Liver (tissue), 9 donors: Measurements from ENCODE around the gene CCBE1. TPM values are rescaled to one million over a fixed set of nuclear protein-coding genes. Genes with fewer than 3 reads are reported as not detected.

Experiments used
- DNase-seq: peaks from one replicate; pipeline ENCODE4 v3.0.0-alpha.2; 2017; ENCODE audit warnings: low spot score
- H3K27ac ChIP-seq, 2 donors: one replicate each; pipeline ENCODE4 v1.7.0; 2013; ENCODE audit warnings: inconsistent platforms in 2 of 2, low read length in 2 of 2, control low read depth in 1 of 2, low read depth in 1 of 2, mild to moderate bottlenecking in 1 of 2
- H3K27me3 ChIP-seq, 4 donors: one replicate each; pipeline versions ENCODE4 v1.6.1 to v1.7.0; 2013; ENCODE audit warnings: low read length in 3 of 4, inconsistent platforms in 1 of 4, mild to moderate bottlenecking in 1 of 4, moderate library complexity in 1 of 4; ENCODE audit not compliant: control insufficient read depth in 4 of 4, insufficient read depth in 4 of 4
- H3K36me3 ChIP-seq, 4 donors: one replicate each; pipeline versions ENCODE4 v1.6.1 to v1.7.0; 2013; ENCODE audit warnings: low read length in 3 of 4, mild to moderate bottlenecking in 3 of 4, low read depth in 1 of 4, moderate library complexity in 1 of 4; ENCODE audit not compliant: control insufficient read depth in 4 of 4, insufficient read depth in 3 of 4
- H3K4me1 ChIP-seq, 4 donors: one replicate each; pipeline versions ENCODE4 v1.6.1 to v1.7.0; 2013; ENCODE audit warnings: low read length in 3 of 4, mild to moderate bottlenecking in 3 of 4, moderate library complexity in 1 of 4; ENCODE audit not compliant: control insufficient read depth in 4 of 4, insufficient read depth in 4 of 4
- H3K4me3 ChIP-seq, 3 donors: one replicate each; pipeline versions ENCODE4 v1.6.1 to v1.7.0; 2013; ENCODE audit warnings: low read length in 3 of 3, control low read depth in 1 of 3, low read depth in 1 of 3, mild to moderate bottlenecking in 1 of 3
- H3K9ac ChIP-seq, 2 donors: one replicate each; pipeline ENCODE4 v1.7.0; 2013; ENCODE audit warnings: low read length in 2 of 2, mild to moderate bottlenecking in 2 of 2, moderate library complexity in 2 of 2, control low read depth in 1 of 2, low read depth in 1 of 2
- H3K9me3 ChIP-seq, 4 donors: one replicate each; pipeline versions ENCODE4 v1.6.1 to v1.7.0; 2013; ENCODE audit warnings: low read length in 3 of 4; ENCODE audit not compliant: control insufficient read depth in 4 of 4
- FOXA1 ChIP-seq: IDR thresholded peaks from 2 replicates; pipeline ENCODE4 v1.6.1; 2016; ENCODE audit warnings: antibody characterized with exemption
- FOXA2 ChIP-seq: IDR thresholded peaks from 2 replicates; pipeline ENCODE4 v1.6.1; 2016; ENCODE audit warnings: antibody characterized with exemption
- GABPA ChIP-seq, 2 donors: IDR thresholded peaks in 1 of 2; conservative IDR thresholded peaks in 1 of 2; 2 replicates each; pipeline ENCODE4 v1.6.1; 2016; ENCODE audit warnings: antibody characterized with exemption in 2 of 2, mild to moderate bottlenecking in 1 of 2, moderate library complexity in 1 of 2
- HNF4A ChIP-seq, 2 donors: conservative IDR thresholded peaks; 2 replicates each; pipeline ENCODE4 v1.6.1; 2016; ENCODE audit warnings: antibody characterized with exemption in 2 of 2, mild to moderate bottlenecking in 2 of 2
- HNF4G ChIP-seq: IDR thresholded peaks from 2 replicates; pipeline ENCODE4 v1.6.1; 2016; ENCODE audit warnings: antibody characterized with exemption
- MAX ChIP-seq: IDR thresholded peaks from 2 replicates; pipeline ENCODE4 v1.6.1; 2016; ENCODE audit warnings: antibody characterized with exemption
- NR2F2 ChIP-seq: IDR thresholded peaks from 2 replicates; pipeline ENCODE4 v1.6.1; 2016; ENCODE audit warnings: antibody characterized with exemption
- RXRA ChIP-seq, 2 donors: IDR thresholded peaks; 2 replicates each; pipeline ENCODE4 v1.6.1; 2017 to 2018; ENCODE audit warnings: antibody characterized with exemption in 2 of 2, mild to moderate bottlenecking in 1 of 2
- TAF1 ChIP-seq: conservative IDR thresholded peaks from 2 replicates; pipeline ENCODE4 v1.6.1; 2016; ENCODE audit warnings: antibody characterized with exemption, mild to moderate bottlenecking
- YY1 ChIP-seq: IDR thresholded peaks from 2 replicates; pipeline ENCODE4 v1.6.1; 2016; ENCODE audit warnings: antibody characterized with exemption, mild to moderate bottlenecking
- ZBTB33 ChIP-seq: IDR thresholded peaks from 2 replicates; pipeline ENCODE4 v1.6.1; 2016; ENCODE audit warnings: antibody characterized with exemption
- WGBS: extraction: QIAGEN DNeasy Blood & Tissue Kit; methylation state at CpG from one replicate; pipeline ENCODE4 v1.1.7; 2013; 5-methylcytosine and 5-hydroxymethylcytosine counted together
- polyA plus RNA-seq, 2 donors: library from polyadenylated mRNA; stranded (reverse) in 1 of 2; unstranded in 1 of 2; fragments of 200-250 nt in 1 of 2; fragments of >200 nt in 1 of 2; fragmentation: Nextera tagmentation in 1 of 2; extraction: Ambion mirVana in 1 of 2; gene quantifications; one replicate each; pipeline versions ENCODE4 v1.2.1 to v1.2.3, GENCODE V29; 2013 to 2015
- total RNA-seq, 2 donors: library from RNA; depleted of rRNA; stranded (reverse); fragments of >200 nt; gene quantifications; one replicate each; pipeline ENCODE4 v1.2.3, GENCODE V29; 2014
- TF ChIP-seq, protein P1 (sequence below): IDR thresholded peaks from 2 replicates; pipeline ENCODE4 v1.6.1; 2016; ENCODE audit warnings: antibody characterized with exemption, mild to moderate bottlenecking
- TF ChIP-seq, protein P2 (sequence below): IDR thresholded peaks from 2 replicates; pipeline ENCODE4 v1.6.1; 2016; ENCODE audit warnings: antibody characterized with exemption
- donor health status: healthy.
- donor health status: healthy.
- donor health status: healthy.
- donor health status: healthy.
- donor health status: healthy.

The CCBE1 gene
- total and polyA plus RNA-seq, 4 donors: 1.8 to 2.6 (median 2.2) TPM

- H3K36me3 ChIP-seq: no peaks in the 10 kb centered on the region
- 77% methylated on average over 2 of the region's 2 CpGs for WGBS
- DNase-seq: no peak
- H3K4me1 ChIP-seq: no peaks in the 10 kb centered on the region
- peaks cover 0 to 2% (median 0%) of the 10 kb centered on the region in 4 donors for H3K27me3 ChIP-seq
- TF ChIP-seq FOXA1 (no peak), NR2F2 (no peak), FOXA2 (no peak), GABPA (IDR thresholded peaks at IDR 0.05 in 1 of 2, conservative IDR thresholded peaks at IDR 0.05 in 1 of 2) (no peak), MAX (no peak), RXRA (IDR thresholded peaks at IDR 0.05) (no peak), TAF1 (no peak), HNF4A (conservative IDR thresholded peaks at IDR 0.05) (no peak), YY1 (no peak), ZBTB33 (no peak), HNF4G (no peak)
- TF ChIP-seq, protein P1, sequence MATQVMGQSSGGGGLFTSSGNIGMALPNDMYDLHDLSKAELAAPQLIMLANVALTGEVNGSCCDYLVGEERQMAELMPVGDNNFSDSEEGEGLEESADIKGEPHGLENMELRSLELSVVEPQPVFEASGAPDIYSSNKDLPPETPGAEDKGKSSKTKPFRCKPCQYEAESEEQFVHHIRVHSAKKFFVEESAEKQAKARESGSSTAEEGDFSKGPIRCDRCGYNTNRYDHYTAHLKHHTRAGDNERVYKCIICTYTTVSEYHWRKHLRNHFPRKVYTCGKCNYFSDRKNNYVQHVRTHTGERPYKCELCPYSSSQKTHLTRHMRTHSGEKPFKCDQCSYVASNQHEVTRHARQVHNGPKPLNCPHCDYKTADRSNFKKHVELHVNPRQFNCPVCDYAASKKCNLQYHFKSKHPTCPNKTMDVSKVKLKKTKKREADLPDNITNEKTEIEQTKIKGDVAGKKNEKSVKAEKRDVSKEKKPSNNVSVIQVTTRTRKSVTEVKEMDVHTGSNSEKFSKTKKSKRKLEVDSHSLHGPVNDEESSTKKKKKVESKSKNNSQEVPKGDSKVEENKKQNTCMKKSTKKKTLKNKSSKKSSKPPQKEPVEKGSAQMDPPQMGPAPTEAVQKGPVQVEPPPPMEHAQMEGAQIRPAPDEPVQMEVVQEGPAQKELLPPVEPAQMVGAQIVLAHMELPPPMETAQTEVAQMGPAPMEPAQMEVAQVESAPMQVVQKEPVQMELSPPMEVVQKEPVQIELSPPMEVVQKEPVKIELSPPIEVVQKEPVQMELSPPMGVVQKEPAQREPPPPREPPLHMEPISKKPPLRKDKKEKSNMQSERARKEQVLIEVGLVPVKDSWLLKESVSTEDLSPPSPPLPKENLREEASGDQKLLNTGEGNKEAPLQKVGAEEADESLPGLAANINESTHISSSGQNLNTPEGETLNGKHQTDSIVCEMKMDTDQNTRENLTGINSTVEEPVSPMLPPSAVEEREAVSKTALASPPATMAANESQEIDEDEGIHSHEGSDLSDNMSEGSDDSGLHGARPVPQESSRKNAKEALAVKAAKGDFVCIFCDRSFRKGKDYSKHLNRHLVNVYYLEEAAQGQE: no peak
- TF ChIP-seq, protein P2, sequence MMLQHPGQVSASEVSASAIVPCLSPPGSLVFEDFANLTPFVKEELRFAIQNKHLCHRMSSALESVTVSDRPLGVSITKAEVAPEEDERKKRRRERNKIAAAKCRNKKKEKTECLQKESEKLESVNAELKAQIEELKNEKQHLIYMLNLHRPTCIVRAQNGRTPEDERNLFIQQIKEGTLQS: no peak
- H3K27ac ChIP-seq: no peak overlapping the region
- H3K9ac ChIP-seq: no peak overlapping the region
- H3K9me3 ChIP-seq: no peaks in the 10 kb centered on the region
- no peak overlapping the region for H3K4me3 ChIP-seq
These were observed 123.3 kb downstream of the CCBE1 start for GRCh38 chr18:59573962-59574361.

DNA sequence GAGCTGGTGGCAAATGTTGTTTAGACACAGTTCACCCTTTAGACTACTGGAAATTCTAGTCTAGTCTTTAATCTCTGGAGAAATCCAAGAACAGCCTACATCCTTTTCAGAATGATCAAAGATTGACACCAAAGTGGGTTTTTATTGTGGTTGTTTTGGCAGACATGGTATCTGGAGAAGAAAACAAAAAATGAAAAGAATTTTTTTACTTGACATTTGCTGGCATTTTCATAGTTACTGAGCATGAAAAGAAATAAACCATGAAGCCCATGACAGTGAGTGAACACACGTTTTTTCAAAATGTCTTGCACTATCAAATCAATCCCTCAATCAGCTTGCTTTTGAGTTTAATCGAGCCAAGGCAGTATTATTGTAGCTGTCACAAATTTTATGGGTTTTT lies 125.3 kb downstream of the CCBE1 start:
- Histone ChIP-seq H3K36me3 (no peaks in the 10 kb centered on the region), H3K27ac (no peak overlapping the region), H3K4me1 (no peaks in the 10 kb centered on the region), H3K4me3 (no peak overlapping the region), H3K9ac (no peak overlapping the region), H3K9me3 (no peaks in the 10 kb centered on the region), H3K27me3 (peaks cover 0 to 2% (median 0%) of the 10 kb centered on the region in 4 donors)
- TF ChIP-seq TAF1: no peak
- TF ChIP-seq MAX: no peak
- TF ChIP-seq GABPA (IDR thresholded peaks at IDR 0.05 in 1 of 2, conservative IDR thresholded peaks at IDR 0.05 in 1 of 2): no peak
- 49% methylated on average over 2 of the region's 2 CpGs for WGBS
- no peak for DNase-seq
